T-helper 9 cell (primary cell): ENCODE data around the gene ADAP1.
"Not testable (repeated sequence)": the region's sequence is repeated elsewhere in the genome, so short reads cannot be mapped to it uniquely, and the experiment has no call there.

Experiments used
- DNase-seq: peaks from one replicate; pipeline ENCODE4 v3.0.0-alpha.2; 2020

The ADAP1 gene

GRCh38 chr7:974820-975681, 20.6 kb upstream of the ADAP1 start, which contains the start of gene COX19:
COX19 (minus strand) TSS chr7:975549; CDS start chr7:975509, 40 bp downstream.
- DNase-seq = peak; percentile 85

DNA sequence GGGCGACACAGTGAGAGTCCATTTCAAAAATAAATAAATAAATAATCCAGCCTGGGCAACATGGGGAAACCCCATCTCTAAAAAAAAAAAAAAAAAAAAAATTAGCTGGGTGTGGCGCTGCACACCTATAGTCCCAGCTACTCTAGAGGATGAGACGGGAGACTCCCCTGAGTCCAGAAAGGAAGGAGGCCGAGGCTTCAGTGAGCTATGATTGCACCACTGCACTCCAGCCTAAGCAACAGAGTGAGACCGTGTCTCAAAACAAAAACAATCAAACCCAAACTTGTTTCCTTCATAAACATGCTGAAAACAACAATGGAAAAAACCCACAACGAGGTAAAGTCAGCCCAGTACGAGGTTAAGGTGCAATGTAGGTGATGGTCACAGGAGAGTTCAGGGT, 19.7 kb upstream of the ADAP1 start:
- DNase-seq = no peak

DNA sequence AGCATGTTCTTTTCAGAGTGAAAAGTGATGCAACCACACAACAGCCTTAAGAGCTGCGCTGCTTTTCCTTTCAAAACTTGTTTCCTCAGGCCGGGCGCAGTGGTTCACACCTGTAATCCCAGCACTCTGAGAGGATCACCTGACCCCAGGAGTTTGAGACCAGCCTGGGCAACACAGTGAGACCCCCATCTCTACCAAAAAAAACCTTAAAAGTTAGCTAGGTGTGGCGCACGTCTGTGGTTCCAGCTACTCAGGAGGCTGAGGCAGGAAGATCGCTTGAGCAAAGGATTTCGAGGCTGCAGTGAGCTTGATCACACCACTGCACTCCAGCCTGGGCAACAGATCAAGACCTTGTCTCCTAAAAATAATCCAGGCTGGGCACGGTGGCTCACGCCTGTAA, 18.8 kb upstream of the ADAP1 start:
- no peak for DNase-seq

- no peak for DNase-seq
Observed at GRCh38 chr7:972676-973309, 18.3 kb upstream of the ADAP1 start.

DNA sequence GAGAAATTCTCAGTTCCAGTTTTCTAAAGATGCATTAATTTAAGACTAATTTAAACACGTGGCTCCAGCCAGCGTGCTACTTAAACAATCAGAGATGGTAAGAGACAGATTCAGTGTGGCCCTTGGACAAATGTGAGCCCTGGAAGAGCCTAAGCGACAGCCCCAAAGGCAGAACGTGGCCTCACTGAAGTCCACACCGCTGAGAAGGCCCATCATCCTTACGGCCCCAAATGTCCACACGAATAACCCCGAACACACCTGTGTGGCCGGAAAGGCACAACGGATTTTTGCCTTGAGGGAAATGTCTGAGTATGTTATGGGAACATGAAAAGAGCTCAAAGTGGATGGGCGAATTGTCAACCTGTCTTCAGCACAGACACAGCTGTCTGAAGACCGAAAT, 17.6 kb upstream of the ADAP1 start:
- no peak for DNase-seq

DNA sequence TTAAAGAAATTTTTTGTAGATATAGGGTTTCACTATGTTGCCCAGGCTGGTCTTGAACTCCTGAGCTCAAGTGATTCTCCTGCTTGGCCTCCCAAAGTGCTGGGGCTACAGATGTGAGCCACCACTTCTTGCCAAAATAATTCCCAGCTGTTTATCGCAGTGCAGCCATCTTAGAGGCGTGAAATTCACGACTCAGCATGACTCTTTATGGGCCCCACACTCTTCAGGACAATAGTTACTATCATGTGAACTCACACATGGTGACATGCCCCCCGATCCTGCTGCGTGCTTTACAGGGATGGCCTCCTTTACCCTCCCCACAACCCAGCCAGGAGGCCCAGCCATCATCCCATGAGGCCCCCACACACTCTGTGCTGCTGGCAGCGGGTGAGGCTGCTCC, 16.3 kb upstream of the ADAP1 start:
- DNase-seq = no peak

DNA sequence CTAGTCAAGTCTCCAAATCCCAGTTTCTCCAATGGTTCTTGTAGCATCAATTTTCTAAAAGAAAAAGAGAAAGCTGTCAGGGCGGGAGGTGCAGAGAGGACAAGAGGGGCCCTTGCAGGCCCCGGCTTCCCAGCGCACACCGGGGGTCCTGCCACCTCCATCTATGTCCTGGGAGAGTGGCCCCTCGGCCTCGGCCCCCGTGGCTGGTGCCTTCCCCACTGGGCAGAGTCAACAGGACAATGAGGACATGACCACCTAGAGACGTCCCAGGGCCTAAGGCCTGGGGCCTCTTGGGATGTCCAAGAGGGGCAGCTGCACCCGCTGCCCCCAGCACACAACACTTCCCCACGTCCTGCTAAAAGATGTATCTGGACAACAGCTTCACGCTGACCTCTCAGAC, 14.9 kb upstream of the ADAP1 start:
- DNase-seq = no peak

DNA sequence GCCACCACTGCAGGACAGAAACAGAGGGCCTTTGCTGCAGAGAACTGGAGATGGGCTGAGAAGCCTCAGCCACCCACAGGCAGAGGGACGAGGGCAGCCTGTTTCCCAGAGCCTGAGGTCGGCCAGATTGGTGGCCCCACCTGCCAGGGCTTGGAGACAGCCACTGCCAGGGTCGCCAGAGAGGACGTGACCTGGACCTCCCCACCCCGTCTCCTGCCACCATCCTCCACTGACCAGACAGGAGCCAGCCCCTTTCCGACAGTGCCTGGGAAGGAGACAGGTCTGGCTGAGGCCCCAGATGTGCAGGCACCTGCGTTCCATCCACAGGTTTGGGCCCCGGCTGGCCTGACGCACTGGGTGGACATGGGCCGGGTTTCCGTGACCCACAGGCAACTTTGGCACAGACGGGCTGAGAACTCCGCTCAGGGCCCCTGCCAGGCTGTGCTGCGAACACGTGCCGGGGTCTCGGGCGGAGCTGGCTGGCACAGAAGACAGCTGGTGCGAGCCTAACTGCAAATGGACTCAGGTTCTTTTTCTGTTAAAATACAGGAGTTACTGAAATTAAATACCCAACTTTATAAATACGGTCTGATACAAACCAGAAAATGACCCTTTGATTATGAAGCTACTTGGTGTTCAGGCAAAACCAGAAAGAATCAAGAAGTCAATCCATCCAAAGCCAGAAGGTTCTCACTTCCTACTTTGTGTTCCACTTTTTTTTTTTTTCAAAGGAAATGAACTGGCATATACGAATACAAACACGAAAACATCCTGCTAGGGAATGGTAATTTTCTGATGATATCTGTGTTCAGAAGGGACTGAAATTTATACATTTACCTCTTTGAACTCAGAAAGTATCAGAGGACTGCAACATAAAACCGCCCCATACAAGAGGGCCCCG, 14.0 kb upstream of the ADAP1 start:
- no peak for DNase-seq

- no peak for DNase-seq
Observed at GRCh38 chr7:967361-968082, 13.0 kb upstream of the ADAP1 start.

GRCh38 chr7:966291-967069, 12.0 kb upstream of the ADAP1 start:
- no peak for DNase-seq

GRCh38 chr7:964401-965231, 10.1 kb upstream of the ADAP1 start:
- no peak for DNase-seq

GRCh38 chr7:963236-964078, 9.0 kb upstream of the ADAP1 start:
- no peak for DNase-seq

DNA sequence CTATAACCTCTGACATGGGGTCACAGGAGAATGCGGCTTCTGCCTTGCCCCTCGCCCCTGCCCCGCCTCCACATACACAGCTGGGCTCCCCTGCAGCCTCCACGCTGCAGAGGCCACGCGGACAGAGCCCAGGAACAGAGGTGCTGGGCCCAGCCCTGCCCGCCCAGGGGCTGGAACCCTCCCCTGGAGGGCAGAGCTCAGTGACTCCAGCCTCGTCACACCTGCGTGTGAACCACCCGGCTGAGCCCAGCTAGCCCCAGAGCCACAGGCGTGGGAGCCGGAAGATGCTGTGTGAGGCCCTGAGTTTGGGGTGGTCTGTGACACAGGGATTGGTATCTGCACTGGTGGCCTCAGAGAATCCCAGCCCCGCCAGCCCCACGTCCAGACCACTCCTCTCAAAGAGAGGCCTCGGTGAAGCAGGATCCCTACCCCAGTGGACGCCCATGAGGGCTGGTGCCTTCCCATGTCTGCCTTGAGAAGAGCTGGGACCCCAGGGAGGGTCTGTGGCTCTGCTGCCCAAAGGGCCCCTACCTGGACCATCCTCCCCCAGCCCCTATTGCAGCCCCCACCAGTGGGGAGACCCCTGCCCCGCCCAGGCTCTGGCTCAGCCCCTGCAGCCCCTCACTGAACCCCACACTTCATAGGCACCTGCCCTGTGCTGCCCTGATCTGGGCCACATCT, 8.1 kb upstream of the ADAP1 start:
- no peak for DNase-seq

DNA sequence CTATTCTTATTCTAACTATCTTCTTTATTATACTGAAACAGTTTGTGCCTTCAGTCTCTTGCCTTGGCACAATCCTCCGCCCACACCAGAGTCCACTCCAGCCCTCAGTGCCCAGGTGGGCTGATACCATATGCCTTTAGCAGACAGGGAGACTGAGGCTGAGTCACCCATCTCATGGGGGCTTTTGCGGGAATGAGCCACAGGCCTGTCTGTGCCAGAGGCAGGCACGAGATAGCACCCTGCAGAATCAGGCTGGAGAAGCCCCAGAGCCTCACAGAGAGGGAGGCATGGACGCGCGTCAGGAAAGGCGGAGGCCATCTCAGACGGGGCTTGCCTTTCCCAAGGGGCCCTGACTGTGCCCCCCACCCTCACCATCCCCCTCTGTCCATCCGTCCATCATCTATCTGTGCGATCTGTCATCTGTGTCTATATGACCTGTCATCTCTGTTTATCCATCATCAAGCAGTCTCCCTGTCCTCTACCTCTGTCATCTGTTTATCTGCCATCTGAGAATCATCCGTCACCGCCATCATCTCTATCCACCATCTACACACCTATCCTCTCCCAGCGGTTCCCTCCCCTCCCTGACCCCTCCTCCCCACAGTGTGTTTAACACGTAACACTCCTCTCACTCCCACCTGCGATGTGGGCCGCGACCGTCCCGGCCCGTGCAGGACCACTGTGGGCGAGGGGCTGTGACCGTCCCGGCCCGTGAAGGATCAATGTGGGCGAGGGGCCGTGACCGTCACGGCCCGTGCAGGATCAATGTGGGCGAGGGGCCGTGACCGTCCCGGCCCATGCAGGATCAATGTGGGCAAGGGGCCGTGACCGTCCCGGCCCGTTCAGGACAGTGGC, 7.3 kb upstream of the ADAP1 start:
- DNase-seq = no peak

GRCh38 chr7:960972-961371, 6.5 kb upstream of the ADAP1 start:
- DNase-seq = not testable (repeated sequence)

DNA sequence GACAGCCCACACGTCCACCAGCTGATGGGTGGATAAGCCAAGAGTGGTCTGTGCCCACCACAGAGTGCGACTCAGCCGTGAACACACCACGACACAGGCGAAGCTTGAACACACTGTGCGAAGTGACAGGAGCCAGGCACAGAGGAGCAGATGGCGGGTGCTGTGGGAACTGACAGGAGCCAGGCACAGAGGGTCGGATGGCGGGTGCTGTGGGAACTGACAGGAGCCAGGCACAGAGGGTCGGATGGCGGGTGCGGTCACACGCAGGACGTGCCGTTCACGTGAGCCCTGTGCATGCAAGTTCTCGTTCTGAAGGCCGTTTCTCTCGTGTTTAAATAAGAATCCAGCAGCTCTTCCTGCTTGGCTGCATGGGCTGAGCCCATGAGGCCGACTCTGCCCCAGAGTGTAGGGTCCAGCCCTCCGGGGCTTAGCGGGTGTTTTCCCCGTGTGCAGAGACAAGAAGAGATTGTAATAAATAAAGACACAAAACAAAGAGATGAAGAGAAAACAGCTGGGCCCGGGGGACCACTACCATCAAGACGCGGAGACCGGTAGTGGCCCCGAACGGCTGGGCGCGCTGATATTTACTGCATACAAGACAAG, 5.9 kb upstream of the ADAP1 start:
- DNase-seq = no peak

DNA sequence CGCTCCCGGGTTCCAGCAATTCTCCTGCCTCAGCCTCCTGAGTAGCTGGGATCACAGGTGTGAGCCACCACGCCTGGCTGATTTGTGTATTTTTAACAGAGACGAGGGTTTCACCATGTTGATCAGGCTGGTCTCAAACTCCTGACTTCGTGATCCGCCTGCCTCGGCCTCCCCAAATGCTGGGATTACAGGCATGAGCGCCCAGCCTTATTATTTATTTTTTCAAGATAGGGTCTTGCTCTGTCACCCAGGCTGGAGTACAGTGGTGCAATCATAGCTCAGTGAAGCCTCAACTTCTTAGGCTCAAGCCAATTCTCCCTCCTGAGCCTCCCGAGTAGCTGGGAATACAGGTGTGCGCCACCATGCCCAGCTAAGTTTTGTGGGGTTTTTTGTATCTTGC, 5.3 kb upstream of the ADAP1 start:
- DNase-seq = not testable (repeated sequence)

GRCh38 chr7:959271-959670, 4.8 kb upstream of the ADAP1 start:
- no peak for DNase-seq
